Transverse colon (tissue), 4 donors: ENCODE measurements around the gene FRAS1. TPM values are rescaled to one million over a fixed set of nuclear protein-coding genes. Genes with fewer than 3 reads are reported as not detected.

Experiments used
- DNase-seq: peaks from one replicate; pipeline ENCODE4 v3.0.0-alpha.2; 2019
- H3K27ac ChIP-seq, 4 donors: fragments of 200-600 bp; sonication (generic); 2 replicates each; pipeline ENCODE4 v1.5.1; 2016 to 2018; ENCODE audit warnings: inconsistent platforms in 4 of 4
- H3K27me3 ChIP-seq: fragments of 200-600 bp; sonication (generic); 2 replicates; pipeline ENCODE4 v1.5.1; 2017; ENCODE audit warnings: inconsistent platforms
- H3K36me3 ChIP-seq, 4 donors: fragments of 200-600 bp; sonication (generic); 2 replicates each; pipeline ENCODE4 v1.5.1; 2017 to 2019; ENCODE audit warnings: inconsistent platforms in 4 of 4
- H3K4me1 ChIP-seq, 4 donors: fragments of 200-600 bp; sonication (generic); 2 replicates each; pipeline ENCODE4 v1.5.1; 2017 to 2020; ENCODE audit warnings: inconsistent platforms in 4 of 4
- H3K4me3 ChIP-seq, 4 donors: fragments of 200-600 bp; sonication (generic); 1 replicate in 1 of 4; 2 replicates in 3 of 4; pipeline versions ENCODE4 v1.5.1 to v1.6.1; 2017 to 2019; ENCODE audit warnings: inconsistent platforms in 4 of 4
- H3K9me3 ChIP-seq, 2 donors: fragments of 200-600 bp; sonication (generic); 2 replicates each; pipeline ENCODE4 v1.5.1; 2017 to 2019; ENCODE audit warnings: inconsistent platforms in 2 of 2
- CTCF ChIP-seq, 5 experiments: fragments of 200-600 bp in 3 of 5; fragments of 450-650 bp in 2 of 5; sonication (generic) in 3 of 5; IDR thresholded peaks; 1 replicate in 2 of 5; 2 replicates in 3 of 5; pipeline ENCODE4 v1.5.1; 2016 to 2017; ENCODE audit warnings: antibody characterized with exemption in 5 of 5, inconsistent platforms in 3 of 5, mild to moderate bottlenecking in 2 of 5, moderate library complexity in 1 of 5
- EP300 ChIP-seq: sonication (generic); formaldehyde crosslinking; IDR thresholded peaks from one replicate; pipeline ENCODE4 v1.6.1; 2017; ENCODE audit warnings: antibody characterized with exemption, low read depth
- POLR2A ChIP-seq: fragments of 450-650 bp; IDR thresholded peaks from one replicate; pipeline ENCODE4 v1.6.1; 2016; ENCODE audit warnings: antibody characterized with exemption, mild to moderate bottlenecking, moderate library complexity
- POLR2AphosphoS5 ChIP-seq, 3 donors: sonication (generic); formaldehyde crosslinking; IDR thresholded peaks; one replicate each; pipeline ENCODE4 v1.6.1; 2016; ENCODE audit warnings: antibody characterized with exemption in 3 of 3
- WGBS, 2 donors: methylation state at CpG; one replicate each; pipeline ENCODE4 v1.1.5; 2018; ENCODE audit warnings: low coverage in 1 of 2; 5-methylcytosine and 5-hydroxymethylcytosine counted together
- in situ Hi-C, 4 donors: fragments of 200-750 bp; cut with MboI; loops; one replicate each; pipeline versions ENCODE4 v1.15.0 to v1.15.1; 2017; ENCODE audit warnings: low sequenced_read_pairs in 3 of 4, low pct_ligation_motif_present in 1 of 4, low pct_unique_long_range_greater_than_20kb in 1 of 4
- intact Hi-C: fragments of 100-400 bp; cut with DNase I; formaldehyde crosslinking; loops from one replicate; pipeline ENCODE4 v1.15.1; 2023; ENCODE audit warnings: low total_unique reads
- total RNA-seq, 4 donors: library from RNA; depleted of rRNA; stranded (reverse); fragments of >200 nt; gene quantifications; one replicate each; pipeline ENCODE4 v1.1.0, GENCODE V29; 2016

The FRAS1 gene
- total RNA-seq, 4 donors from 2014 or later = 1.8 to 9.7 (median 3.1) TPM

GRCh38 chr4:78162342-78162741 lies 105.2 kb downstream of the FRAS1 start:
- 75 to 88% methylated on average over 3 of the region's 3 CpGs for WGBS, 2 donors
- H3K27me3 ChIP-seq = no peaks in the 10 kb centered on the region
- no peaks in the 10 kb centered on the region for H3K36me3 ChIP-seq
- H3K4me1 ChIP-seq = no peaks in the 10 kb centered on the region
- in situ Hi-C loops = no loop called here
- no peaks in the 10 kb centered on the region for H3K9me3 ChIP-seq
- H3K27ac ChIP-seq = no peak overlapping the region
- TF ChIP-seq POLR2A = no peak
- DNase-seq = no peak
- H3K4me3 ChIP-seq = no peak overlapping the region
- intact Hi-C loops = no loop called here

GRCh38 chr4:78162821-78163220 lies 105.7 kb downstream of the FRAS1 start:
- in situ Hi-C loops = no loop called here
- H3K27ac ChIP-seq = no peak overlapping the region
- no peaks in the 10 kb centered on the region for H3K36me3 ChIP-seq
- no peaks in the 10 kb centered on the region for H3K9me3 ChIP-seq
- H3K27me3 ChIP-seq = no peaks in the 10 kb centered on the region
- no peak for TF ChIP-seq EP300
- no peak for TF ChIP-seq POLR2AphosphoS5 (IDR thresholded peaks at IDR 0.05)
- TF ChIP-seq POLR2A = no peak
- no peak for TF ChIP-seq CTCF (IDR thresholded peaks at IDR 0.05)
- intact Hi-C loops = no loop called here
- no peak overlapping the region for H3K4me3 ChIP-seq
- DNase-seq = no peak
- no peaks in the 10 kb centered on the region for H3K4me1 ChIP-seq
- WGBS, 2 donors = 85 to 100% methylated on average over 3 of the region's 3 CpGs

GRCh38 chr4:78165758-78166157 lies 108.6 kb downstream of the FRAS1 start:
- in situ Hi-C loops (no loop called here), intact Hi-C loops (no loop called here)
- H3K27ac ChIP-seq = no peak overlapping the region
- 63% methylated on average over 2 of the region's 2 CpGs; no CpG with 5 or more reads in 1 of the 2 donors for WGBS, 2 donors
- TF ChIP-seq POLR2A (no peak), CTCF (IDR thresholded peaks at IDR 0.05) (no peak), EP300 (no peak), POLR2AphosphoS5 (IDR thresholded peaks at IDR 0.05) (no peak)
- H3K9me3 ChIP-seq = no peaks in the 10 kb centered on the region
- no peaks in the 10 kb centered on the region for H3K4me1 ChIP-seq
- no peak overlapping the region for H3K4me3 ChIP-seq
- no peaks in the 10 kb centered on the region for H3K27me3 ChIP-seq
- H3K36me3 ChIP-seq = no peaks in the 10 kb centered on the region
- DNase-seq = no peak

- TF ChIP-seq EP300 (no peak), POLR2A (no peak), POLR2AphosphoS5 (IDR thresholded peaks at IDR 0.05) (no peak), CTCF (IDR thresholded peaks at IDR 0.05) (no peak)
- H3K4me3 ChIP-seq = no peak overlapping the region
- H3K27ac ChIP-seq = no peak overlapping the region
- no peaks in the 10 kb centered on the region for H3K9me3 ChIP-seq
- intact Hi-C loops = no loop called here
- H3K27me3 ChIP-seq = no peaks in the 10 kb centered on the region
- in situ Hi-C loops = no loop called here
- DNase-seq = no peak
- no peaks in the 10 kb centered on the region for H3K4me1 ChIP-seq
- no peaks in the 10 kb centered on the region for H3K36me3 ChIP-seq
Measured at GRCh38 chr4:78166622-78167021, 109.5 kb downstream of the FRAS1 start.

- WGBS, 2 donors = 75% methylated on average over 1 of the region's 1 CpG; no CpG with 5 or more reads in 1 of the 2 donors
- no peaks in the 10 kb centered on the region for H3K9me3 ChIP-seq
- no peaks in the 10 kb centered on the region for H3K36me3 ChIP-seq
- H3K4me1 ChIP-seq = no peaks in the 10 kb centered on the region
- H3K27me3 ChIP-seq = no peaks in the 10 kb centered on the region
- H3K4me3 ChIP-seq = no peak overlapping the region
- in situ Hi-C loops (no loop called here), intact Hi-C loops (no loop called here)
- TF ChIP-seq POLR2AphosphoS5 (IDR thresholded peaks at IDR 0.05) = no peak
- DNase-seq = no peak
- H3K27ac ChIP-seq = no peak overlapping the region
Measured at GRCh38 chr4:78167510-78167909, 110.4 kb downstream of the FRAS1 start.
